HCT116 (cell line): ENCODE measurements around the gene CDK13. TPM values are rescaled to one million over a fixed set of nuclear protein-coding genes. Genes with fewer than 3 reads are reported as not detected.

ENCODE experiments used
- ATAC-seq: fragments of 200-7000 bp; cut with Tn5 transposase; 2 replicates; pipeline ENCODE4 v1.9.1; 2020; ENCODE audit warnings: mild to moderate bottlenecking, moderate library complexity
- BruUV-seq: library from RNA; stranded (reverse); fragments of 400-500 nt; replicated peaks from 2 replicates; lab custom pipeline; 2021; lab: Mats Ljungman, UMichigan
- CTCF ChIA-PET: fragments of 300-600 bp; sonication (Branson Sonifier 250); formaldehyde crosslinking; loops from one replicate; lab custom pipeline; 2021; ENCODE audit warnings: antibody characterized with exemption; lab: Charles Lee
- POLR2A ChIA-PET: fragments of 300-600, 350-600 bp; sonication (Branson Sonifier 250); formaldehyde crosslinking; loops from one replicate; lab custom pipeline; 2021; ENCODE audit warnings: antibody characterized with exemption; lab: Charles Lee
- RAD21 ChIA-PET, 2 experiments: fragments of 300-600 bp; sonication (Branson Sonifier 250); formaldehyde crosslinking; loops; one replicate each; lab custom pipeline; 2023; ENCODE audit warnings: low total read pairs in 2 of 2; ENCODE audit not compliant: uncharacterized antibody in 2 of 2, unreplicated experiment in 2 of 2, low non-redundant PET in 1 of 2; lab: Charles Lee
- DNase-seq: peaks from one replicate; pipeline ENCODE4 v3.0.0-alpha.2; 2010; ENCODE audit warnings: low read depth, low spot score
- H2AFZ ChIP-seq: fragments of 200-600 bp; shearing (Covaris generic), sonication (generic); 2 replicates; pipeline ENCODE4 v1.6.1; 2017; ENCODE audit warnings: low read depth, mixed run types, mixed read lengths, antibody characterized with exemption, low read length; ENCODE audit not compliant: poor library complexity, severe bottlenecking
- H3K27ac ChIP-seq: 2 replicates; pipeline ENCODE4 v1.5.1; 2012; ENCODE audit warnings: low read depth, low read length
- H3K27me3 ChIP-seq: fragments of 200-600 bp; sonication (generic); 2 replicates; pipeline ENCODE4 v1.6.1; 2016; ENCODE audit warnings: mixed run types, low read length, mixed read lengths; ENCODE audit not compliant: insufficient read depth
- H3K36me3 ChIP-seq, 2 experiments: fragments of 200-500 bp in 1 of 2; fragments of 200-600 bp in 1 of 2; sonication (Bioruptor generic) in 1 of 2; sonication (generic) in 1 of 2; 2 replicates each; pipeline versions ENCODE4 v1.5.1 to v1.6.1; 2014 to 2016; ENCODE audit warnings: low read length in 2 of 2, inconsistent platforms in 1 of 2, mixed read lengths in 1 of 2, mixed run types in 1 of 2; ENCODE audit not compliant: insufficient read depth in 2 of 2, control insufficient read depth in 1 of 2
- H3K4me1 ChIP-seq, 2 experiments: fragments of 200-600 bp in 1 of 2; sonication (generic) in 1 of 2; 2 replicates each; pipeline versions ENCODE4 v1.5.1 to v1.6.1; 2012 to 2017; ENCODE audit warnings: low read length in 2 of 2, inconsistent platforms in 1 of 2, mild to moderate bottlenecking in 1 of 2, mixed read lengths in 1 of 2, mixed run types in 1 of 2, moderate library complexity in 1 of 2; ENCODE audit not compliant: insufficient read depth in 2 of 2, control insufficient read depth in 1 of 2
- H3K4me2 ChIP-seq: fragments of 200-600 bp; sonication (generic); 2 replicates; pipeline ENCODE4 v1.6.1; 2017; ENCODE audit warnings: mixed run types, low read length, mixed read lengths
- H3K4me3 ChIP-seq, 2 experiments: fragments of 200-600 bp in 1 of 2; sonication (generic) in 1 of 2; replicated peaks in 1 of 2; 2 replicates each; pipeline ENCODE4 v1.5.1; 2011 to 2016; ENCODE audit warnings: low read length in 2 of 2, control low read depth in 1 of 2, low read depth in 1 of 2, mild to moderate bottlenecking in 1 of 2, mixed read lengths in 1 of 2, mixed run types in 1 of 2
- H3K79me2 ChIP-seq: fragments of 200-600 bp; sonication (generic); 2 replicates; pipeline ENCODE4 v1.6.1; 2017; ENCODE audit warnings: mild to moderate bottlenecking, mixed run types, low read length, moderate library complexity, mixed read lengths; ENCODE audit not compliant: insufficient read depth
- H3K9ac ChIP-seq: fragments of 200-600 bp; sonication (generic); 2 replicates; pipeline ENCODE4 v1.6.1; 2016; ENCODE audit warnings: low read length, mixed read lengths
- H3K9me2 ChIP-seq: fragments of 200-600 bp; sonication (generic), shearing (Covaris generic); 2 replicates; pipeline ENCODE4 v1.6.1; 2017; ENCODE audit warnings: mixed run types, mild to moderate bottlenecking, moderate library complexity; ENCODE audit not compliant: insufficient read depth
- H3K9me3 ChIP-seq, 2 experiments: fragments of 200-500 bp in 1 of 2; fragments of 200-600 bp in 1 of 2; sonication (Bioruptor generic) in 1 of 2; sonication (generic) in 1 of 2; 2 replicates each; pipeline ENCODE4 v1.6.1; 2014 to 2017; ENCODE audit warnings: low read length in 2 of 2, mixed read lengths in 2 of 2, inconsistent platforms in 1 of 2, low read depth in 1 of 2, mild to moderate bottlenecking in 1 of 2, mixed run types in 1 of 2, moderate library complexity in 1 of 2; ENCODE audit not compliant: control insufficient read depth in 1 of 2, insufficient read depth in 1 of 2
- H4K20me1 ChIP-seq: fragments of 200-600 bp; sonication (generic), shearing (Covaris generic); 2 replicates; pipeline ENCODE4 v1.6.1; 2017; ENCODE audit warnings: mixed run types, mild to moderate bottlenecking, moderate library complexity; ENCODE audit not compliant: insufficient read depth
- CEBPB ChIP-seq: IDR thresholded peaks from 2 replicates; pipeline ENCODE4 v1.6.1; 2012; ENCODE audit warnings: low read depth
- EGR1 ChIP-seq: IDR thresholded peaks from 2 replicates; pipeline ENCODE4 v1.6.1; 2012; ENCODE audit warnings: low read depth
- ELF1 ChIP-seq: IDR thresholded peaks from 2 replicates; pipeline ENCODE4 v1.6.1; 2012; ENCODE audit warnings: low read depth, borderline replicate concordance
- EZH2 ChIP-seq: fragments of 200-600 bp; sonication (generic); IDR thresholded peaks from 2 replicates; pipeline ENCODE4 v1.6.1; 2017; ENCODE audit warnings: antibody characterized with exemption, mixed run types
- FOSL1 ChIP-seq: IDR thresholded peaks from 2 replicates; pipeline ENCODE4 v1.6.1; 2012; ENCODE audit warnings: low read depth
- JUND ChIP-seq: IDR thresholded peaks from 2 replicates; pipeline ENCODE4 v1.6.1; 2012
- POLR2A ChIP-seq: IDR thresholded peaks from 2 replicates; pipeline ENCODE4 v1.7.0; 2011; ENCODE audit warnings: borderline replicate concordance; ENCODE audit not compliant: insufficient read depth, insufficient read length; ENCODE audit errors: extremely low read depth
- SIN3A ChIP-seq: IDR thresholded peaks from 2 replicates; pipeline ENCODE4 v1.6.1; 2012; ENCODE audit warnings: low read depth
- SRF ChIP-seq: IDR thresholded peaks from 2 replicates; pipeline ENCODE4 v1.6.1; 2012; ENCODE audit warnings: low read depth
- YY1 ChIP-seq: IDR thresholded peaks from 2 replicates; pipeline ENCODE4 v1.6.1; 2011; ENCODE audit warnings: low read length, low read depth, moderate library complexity, mild to moderate bottlenecking; ENCODE audit not compliant: insufficient replicate concordance; ENCODE audit errors: extremely low read depth
- ZNF274 ChIP-seq: fragments of 200-500 bp; sonication (Bioruptor generic); IDR thresholded peaks from 2 replicates; pipeline ENCODE4 v1.6.1; 2014; ENCODE audit warnings: mild to moderate bottlenecking, low read depth, low read length, inconsistent platforms
- intact Hi-C: fragments of 100-400 bp; cut with micrococcal nuclease; formaldehyde crosslinking; loops from 2 replicates; pipeline ENCODE4 v1.10.0; 2022
- total RNA-seq: library from RNA; stranded (reverse); gene quantifications from one replicate; pipeline ENCODE4 v1.2.1, GENCODE V29; 2021; ENCODE audit not compliant: unreplicated experiment
- TF ChIP-seq, protein P1 (sequence below): IDR thresholded peaks from 2 replicates; pipeline ENCODE4 v1.6.1; 2011; ENCODE audit warnings: mild to moderate bottlenecking, low read length, moderate library complexity; ENCODE audit not compliant: insufficient replicate concordance; ENCODE audit errors: extremely low read depth
- TF ChIP-seq, protein P2 (sequence below): IDR thresholded peaks from 2 replicates; pipeline ENCODE4 v1.6.1; 2012

The CDK13 gene
- total RNA-seq, 1 experiment from 2014 or later: 28.8 TPM

DNA sequence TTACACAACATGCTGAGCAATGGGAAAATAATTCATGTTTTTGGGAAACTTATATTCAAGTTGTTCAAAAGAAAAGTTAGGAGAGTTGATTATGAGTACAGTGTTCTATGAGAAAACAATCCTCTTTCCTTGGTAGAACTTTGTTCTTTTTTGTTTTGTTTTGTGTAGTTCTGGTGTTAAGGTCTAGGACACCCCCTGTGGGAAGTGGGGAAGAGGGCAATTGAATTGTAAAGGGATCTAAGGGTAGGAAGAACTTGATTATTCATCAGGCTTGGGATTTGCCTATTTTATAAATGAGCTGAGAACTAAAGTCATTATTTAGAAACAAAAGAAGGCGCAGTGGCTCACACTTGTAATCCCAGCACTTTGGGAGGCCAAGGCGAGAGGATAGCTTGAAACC is 25.9 kb upstream of the CDK13 start:
- ATAC-seq: no peak
- no peaks in the 10 kb centered on the region for H3K36me3 ChIP-seq
- H2AFZ ChIP-seq: no peak overlapping the region
- H3K27me3 ChIP-seq: no peaks in the 10 kb centered on the region
- no peaks in the 10 kb centered on the region for H3K9me2 ChIP-seq
- H3K9ac ChIP-seq: no peak overlapping the region
- DNase-seq: no peak
- no peaks in the 10 kb centered on the region for H4K20me1 ChIP-seq
- intact Hi-C loops: no loop called here
- POLR2A ChIA-PET: no interaction called here
- CTCF ChIA-PET: interaction anchor here (1.3 kb wide), 1 partner anchor 28 kb away, joined by 3 read pairs; no protein-coding TSS in a partner anchor
- H3K4me1 ChIP-seq: no peaks in the 10 kb centered on the region
- TF ChIP-seq, protein P1, sequence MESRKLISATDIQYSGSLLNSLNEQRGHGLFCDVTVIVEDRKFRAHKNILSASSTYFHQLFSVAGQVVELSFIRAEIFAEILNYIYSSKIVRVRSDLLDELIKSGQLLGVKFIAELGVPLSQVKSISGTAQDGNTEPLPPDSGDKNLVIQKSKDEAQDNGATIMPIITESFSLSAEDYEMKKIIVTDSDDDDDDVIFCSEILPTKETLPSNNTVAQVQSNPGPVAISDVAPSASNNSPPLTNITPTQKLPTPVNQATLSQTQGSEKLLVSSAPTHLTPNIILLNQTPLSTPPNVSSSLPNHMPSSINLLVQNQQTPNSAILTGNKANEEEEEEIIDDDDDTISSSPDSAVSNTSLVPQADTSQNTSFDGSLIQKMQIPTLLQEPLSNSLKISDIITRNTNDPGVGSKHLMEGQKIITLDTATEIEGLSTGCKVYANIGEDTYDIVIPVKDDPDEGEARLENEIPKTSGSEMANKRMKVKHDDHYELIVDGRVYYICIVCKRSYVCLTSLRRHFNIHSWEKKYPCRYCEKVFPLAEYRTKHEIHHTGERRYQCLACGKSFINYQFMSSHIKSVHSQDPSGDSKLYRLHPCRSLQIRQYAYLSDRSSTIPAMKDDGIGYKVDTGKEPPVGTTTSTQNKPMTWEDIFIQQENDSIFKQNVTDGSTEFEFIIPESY: no peak
- no peak for TF ChIP-seq EGR1
- no peak for TF ChIP-seq ZNF274
- TF ChIP-seq JUND: no peak
- TF ChIP-seq SRF: no peak
- TF ChIP-seq EZH2: no peak
- TF ChIP-seq SIN3A: no peak
- no peak for TF ChIP-seq CEBPB
- TF ChIP-seq YY1: no peak
- no peak for TF ChIP-seq FOSL1
- TF ChIP-seq ELF1: no peak
- no peak for TF ChIP-seq POLR2A
- TF ChIP-seq, protein P2, sequence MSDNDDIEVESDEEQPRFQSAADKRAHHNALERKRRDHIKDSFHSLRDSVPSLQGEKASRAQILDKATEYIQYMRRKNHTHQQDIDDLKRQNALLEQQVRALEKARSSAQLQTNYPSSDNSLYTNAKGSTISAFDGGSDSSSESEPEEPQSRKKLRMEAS: no peak
- no peak overlapping the region for H3K27ac ChIP-seq
- H3K79me2 ChIP-seq: no peaks in the 10 kb centered on the region
- H3K9me3 ChIP-seq: no peaks in the 10 kb centered on the region
- no TSS peak for BruUV-seq
- no peak overlapping the region for H3K4me3 ChIP-seq
- H3K4me2 ChIP-seq: no peak overlapping the region
- RAD21 ChIA-PET: no interaction called here
